Right renal pelvis (tissue), 4 donors: Measurements from ENCODE around the gene PIGC. TPM values are rescaled to one million over a fixed set of nuclear protein-coding genes. Genes with fewer than 3 reads are reported as not detected.
A peak's percentile ranks its signal among the peaks of the same experiment; 100 is the strongest.

Source experiments
- DNase-seq, 4 donors: peaks; one replicate each; pipeline ENCODE4 v3.0.0-alpha.2; 2013; ENCODE audit warnings: low read depth in 4 of 4, low spot score in 3 of 4, missing footprints in 1 of 4
- polyA plus RNA-seq, 4 donors: library from polyadenylated mRNA; unstranded; fragments of 120-200 nt; gene quantifications; one replicate each; pipeline ENCODE4 v1.2.1, GENCODE V29; 2013; ENCODE audit not compliant: insufficient read length in 4 of 4

Gene PIGC
- 10 to 100 TPM; 50.9 to 56.5 (median 56.3) TPM for polyA plus RNA-seq

DNA sequence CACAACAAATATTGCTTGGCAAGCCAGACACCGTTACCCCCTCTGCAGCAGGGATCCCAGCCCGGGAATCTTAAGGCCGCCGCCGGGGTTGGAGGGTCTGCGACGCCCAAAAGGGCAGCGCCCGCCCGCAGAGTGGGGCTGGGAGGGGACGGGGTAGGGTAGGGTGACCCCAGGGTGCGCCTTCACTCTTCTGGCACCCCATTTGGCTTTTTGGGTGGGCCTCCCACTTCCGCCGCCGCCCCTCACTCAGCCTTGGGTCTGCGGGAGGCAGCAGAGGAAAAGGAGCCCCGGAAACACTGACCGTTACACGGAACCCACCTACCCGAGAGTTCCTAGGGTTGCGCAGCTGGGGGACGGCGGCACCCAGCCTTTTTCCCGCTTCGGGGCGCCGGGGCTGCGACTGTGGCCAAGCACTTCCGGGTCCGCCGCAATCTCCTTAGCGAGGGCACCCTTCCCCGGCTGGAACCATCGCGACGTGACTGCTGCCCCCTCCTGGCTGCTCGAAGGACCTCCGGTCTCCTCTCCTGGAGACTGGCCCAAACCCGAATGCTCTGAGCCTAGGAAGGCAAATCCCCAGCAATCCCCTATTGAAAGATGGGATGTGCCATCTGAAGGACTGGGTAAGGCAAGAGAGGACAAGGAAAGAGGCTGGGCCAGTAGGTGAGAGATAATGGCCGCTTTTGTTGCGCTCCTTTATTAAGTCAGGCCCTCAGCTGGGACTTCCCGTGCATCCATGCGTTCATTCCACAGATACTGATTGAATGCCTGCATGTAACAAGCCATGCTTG is at the start of gene PIGC:
Gene PIGC, minus strand, starts transcription at position 404 of the 788 bp plus-strand sequence. CDS start 1,447 bp downstream, outside the sequence.
- DNase-seq, result peak; percentile 72 to 77 (median 74)

DNA sequence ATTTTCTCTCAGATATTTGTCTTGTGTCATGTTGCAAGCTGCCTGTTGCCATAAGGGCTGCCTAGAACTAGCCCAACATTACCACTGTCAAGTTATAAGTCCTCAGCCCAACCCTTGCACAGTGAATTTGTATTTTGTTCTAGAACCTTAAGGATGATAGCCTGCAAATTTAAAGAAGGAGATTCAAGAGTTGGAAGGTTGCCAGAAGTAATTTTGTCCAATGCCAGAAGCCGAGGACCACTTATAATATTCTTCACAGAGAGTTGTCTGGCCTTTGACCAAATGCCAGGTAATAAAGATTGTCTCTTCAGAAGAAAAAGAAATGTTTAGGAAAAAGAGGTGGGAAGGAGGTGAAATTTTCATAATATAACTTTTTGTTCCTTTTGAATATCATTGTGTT is 48.6 kb upstream of the PIGC start:
- no peak for DNase-seq

DNA sequence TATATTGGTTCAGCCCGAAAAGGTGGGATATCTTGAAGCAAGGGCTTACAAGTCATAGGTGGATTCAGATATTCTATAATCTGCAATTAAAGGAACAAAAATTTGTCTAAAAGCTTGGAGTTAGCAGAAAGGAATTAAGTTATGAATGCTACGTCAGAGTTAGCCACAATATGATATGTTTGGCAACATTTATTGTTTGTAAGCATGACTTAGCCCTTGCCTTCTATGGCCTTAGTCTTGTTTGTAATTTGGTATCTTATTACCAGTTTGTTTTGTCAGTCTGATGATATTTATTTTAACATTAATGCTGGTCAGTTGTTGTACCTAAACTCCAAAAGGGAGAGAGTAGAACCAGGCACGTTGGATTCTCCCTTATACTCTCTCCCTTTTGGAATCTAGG is 46.0 kb upstream of the PIGC start:
- DNase-seq, result no peak

DNA sequence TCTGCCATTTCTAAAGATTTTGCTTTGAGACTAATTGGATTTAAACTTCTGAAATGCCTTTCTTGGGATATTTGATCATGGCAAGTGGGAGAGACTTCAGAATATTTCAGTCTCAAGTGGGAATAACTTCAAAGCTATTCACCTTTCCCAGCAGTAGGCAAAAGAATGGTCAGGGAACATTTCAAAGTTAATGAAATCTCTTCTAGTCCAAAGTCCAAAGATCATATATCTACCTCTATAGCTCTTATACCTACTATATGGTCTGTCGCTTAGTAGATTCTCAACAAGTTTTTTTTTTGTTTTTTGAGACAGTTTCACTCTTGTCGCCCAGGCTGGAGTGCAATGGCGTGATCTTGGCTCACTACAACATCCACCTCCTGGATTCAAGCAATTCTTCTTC is 44.5 kb upstream of the PIGC start:
- DNase-seq, result no peak

DNA sequence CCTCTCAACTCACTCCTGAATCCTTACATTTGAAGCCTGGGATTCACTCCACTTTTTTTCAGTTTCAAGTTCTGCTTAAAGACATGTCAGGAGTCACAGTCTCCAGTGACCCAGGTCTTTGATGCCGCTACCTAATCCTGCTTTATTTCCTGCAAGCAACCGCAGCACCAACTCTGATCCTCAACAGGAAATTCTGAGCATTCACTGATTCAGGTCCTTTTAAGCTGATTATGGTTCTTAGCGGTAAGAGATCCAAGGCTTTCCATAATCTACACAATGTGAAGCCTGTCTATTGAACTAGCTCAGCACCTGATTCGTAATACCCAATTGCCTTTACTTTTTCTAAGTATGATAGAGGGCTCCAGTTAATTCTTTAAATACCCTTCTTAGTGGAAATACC is 43.7 kb upstream of the PIGC start:
- no peak for DNase-seq

DNA sequence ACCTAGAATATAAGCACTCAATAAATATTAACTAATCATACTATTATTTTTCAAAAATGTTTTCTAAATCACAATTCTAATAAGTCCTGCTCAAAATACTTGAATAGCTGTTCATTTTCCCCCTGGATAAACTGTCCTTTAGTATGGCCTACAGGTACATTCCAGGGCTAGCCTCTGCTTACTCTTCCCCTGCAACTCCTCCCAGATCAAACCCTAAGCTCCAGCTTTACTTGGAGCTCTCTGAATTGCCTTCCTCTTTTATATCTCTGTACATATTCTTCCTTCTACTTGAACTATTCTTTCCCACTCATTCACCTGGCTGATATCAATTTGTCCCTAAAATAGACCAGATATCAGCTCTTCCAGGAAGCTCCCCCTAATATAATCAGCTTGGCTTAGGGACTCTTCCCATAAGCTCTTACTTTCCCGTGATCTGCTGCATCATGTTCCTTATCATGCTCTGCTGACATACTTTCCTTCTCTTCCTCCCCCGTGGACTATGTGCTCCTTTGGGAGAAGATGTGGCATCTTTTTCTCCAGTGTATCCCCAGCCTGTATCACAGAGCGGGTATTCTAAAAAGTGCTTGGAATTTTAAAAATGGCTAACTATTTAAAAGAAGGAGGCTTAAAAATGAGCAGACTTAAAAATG is 43.1 kb upstream of the PIGC start:
- DNase-seq, result no peak

DNA sequence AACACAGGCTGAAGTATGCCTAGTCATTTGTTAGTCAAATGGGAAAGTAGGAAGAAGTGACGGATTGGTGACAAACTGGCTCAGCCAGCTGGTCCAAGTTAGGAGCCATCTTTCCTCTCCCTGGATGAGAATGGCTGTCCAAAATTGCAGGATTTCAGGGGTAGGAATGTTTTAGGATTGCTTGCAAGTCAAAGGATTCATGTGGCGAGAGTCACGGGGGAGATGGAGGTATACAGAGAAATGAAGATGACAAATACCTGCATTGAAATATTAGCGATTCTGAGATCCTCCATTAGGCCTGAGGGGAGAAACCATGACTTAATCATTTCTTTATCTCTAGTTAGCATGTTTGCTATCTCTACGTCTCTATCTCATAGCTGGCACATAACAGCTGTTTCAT is 41.8 kb upstream of the PIGC start:
- no peak for DNase-seq

DNA sequence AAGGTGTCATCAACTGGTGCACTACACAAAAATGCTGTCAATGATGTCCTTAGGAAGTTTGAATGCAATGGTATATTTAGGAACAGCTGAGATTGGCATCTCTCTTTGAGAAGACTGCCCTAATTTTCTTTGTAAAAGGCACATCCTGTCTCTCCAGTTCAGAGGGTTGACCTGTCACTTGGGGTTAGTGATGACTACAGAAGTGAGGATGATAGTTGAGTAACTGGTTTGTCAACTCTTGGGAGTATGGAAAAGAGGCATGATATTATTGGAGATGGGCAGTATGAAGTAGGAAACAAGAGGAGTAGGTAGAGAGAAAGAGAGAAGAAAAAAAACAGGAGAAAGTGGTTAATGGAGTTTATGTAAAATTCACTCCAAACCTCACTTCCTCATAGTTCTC is 40.4 kb upstream of the PIGC start:
- no peak for DNase-seq

DNA sequence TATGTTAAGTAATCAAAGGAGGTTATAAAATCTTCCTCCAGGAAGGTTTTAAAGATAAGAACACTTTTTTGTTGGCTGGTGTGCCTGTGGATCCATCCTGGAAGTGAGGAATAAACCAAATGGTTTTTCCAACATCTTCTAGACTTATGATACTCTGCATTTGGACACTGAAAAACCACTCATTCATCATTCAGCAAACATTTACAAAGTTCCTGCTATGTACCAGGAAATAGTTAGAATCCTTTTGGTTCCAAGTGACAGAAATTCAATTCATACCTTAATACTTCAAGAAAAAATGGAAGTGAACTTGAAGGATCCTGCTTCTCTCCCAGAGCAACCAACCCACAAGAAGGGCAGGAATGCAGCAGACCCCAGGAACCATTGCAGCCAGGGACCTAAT is 39.6 kb upstream of the PIGC start:
- no peak for DNase-seq

DNA sequence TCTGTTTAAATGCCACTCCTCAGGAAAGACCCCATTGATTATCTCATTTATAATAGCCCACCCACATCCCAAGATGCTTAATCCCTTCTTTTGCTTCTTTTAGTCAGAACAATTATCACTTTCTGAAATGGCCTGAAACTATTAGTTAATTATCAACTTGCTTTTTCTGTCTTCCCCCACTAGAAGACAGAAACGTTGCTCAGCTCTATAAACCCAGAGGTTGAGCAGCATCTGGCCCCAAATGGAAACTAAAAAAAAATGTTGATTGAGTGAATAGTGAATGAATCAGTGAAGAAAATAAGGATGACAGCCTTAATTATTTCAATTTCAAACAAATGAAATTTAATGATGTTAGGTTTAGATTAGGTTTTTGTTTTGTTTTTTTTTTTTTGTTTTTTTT is 38.2 kb upstream of the PIGC start:
- no peak for DNase-seq

DNA sequence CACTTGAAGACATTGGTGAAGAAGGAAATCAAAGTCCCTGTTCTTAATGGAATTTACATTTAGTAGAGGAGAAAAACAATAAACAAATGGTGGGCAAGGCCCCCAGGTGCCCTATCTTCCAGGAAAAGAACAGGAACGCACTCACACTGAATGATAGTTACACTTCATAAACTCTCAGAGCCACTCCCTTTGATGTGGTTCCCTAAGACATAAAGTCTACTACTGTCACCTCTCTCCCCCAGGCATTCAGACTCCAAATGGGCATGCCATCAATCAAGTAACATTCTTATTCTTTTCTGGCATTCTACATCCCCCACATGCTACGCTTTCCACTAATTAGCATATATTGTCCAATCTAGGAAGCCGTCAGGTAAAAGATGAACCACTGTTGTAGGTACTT is 36.6 kb upstream of the PIGC start:
- no peak for DNase-seq

DNA sequence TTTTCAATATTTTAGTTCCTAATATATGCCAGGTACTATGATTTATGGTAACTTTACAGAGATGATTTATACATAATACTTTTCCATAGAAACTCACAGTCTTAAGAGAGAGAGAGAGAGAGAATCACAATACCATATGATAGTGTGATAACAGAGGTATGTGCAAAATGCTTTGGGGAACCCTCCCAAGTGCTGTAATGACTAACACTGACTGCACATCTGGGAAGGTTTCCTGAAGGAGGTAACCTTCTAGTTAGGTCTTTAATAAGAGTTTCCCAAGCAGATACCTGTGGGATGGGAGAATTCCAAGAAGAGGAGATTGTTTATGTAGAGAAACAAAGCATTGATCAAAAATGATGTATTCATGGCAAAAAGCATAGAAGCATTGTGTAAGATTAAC is 34.6 kb upstream of the PIGC start:
- DNase-seq, result no peak

DNA sequence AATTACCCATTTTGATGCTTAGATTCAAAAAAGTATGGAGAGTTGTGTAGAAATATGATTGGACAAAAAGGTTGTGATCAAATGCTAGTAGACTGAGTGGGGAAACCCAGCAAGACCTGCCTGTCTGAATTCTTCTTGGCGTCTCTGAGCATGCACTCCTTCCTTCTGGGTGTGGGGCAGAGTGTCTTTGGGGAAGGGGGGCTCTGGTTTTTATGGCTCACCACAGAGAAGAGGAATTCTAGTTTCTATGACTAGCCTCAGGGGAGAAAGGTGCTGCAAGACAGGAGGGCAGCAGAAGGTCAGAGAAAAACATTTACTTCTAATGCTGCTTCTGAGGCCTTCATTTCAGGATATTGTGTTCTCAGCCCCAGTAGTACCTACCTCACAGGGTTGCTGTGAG is 33.9 kb upstream of the PIGC start:
- no peak for DNase-seq

DNA sequence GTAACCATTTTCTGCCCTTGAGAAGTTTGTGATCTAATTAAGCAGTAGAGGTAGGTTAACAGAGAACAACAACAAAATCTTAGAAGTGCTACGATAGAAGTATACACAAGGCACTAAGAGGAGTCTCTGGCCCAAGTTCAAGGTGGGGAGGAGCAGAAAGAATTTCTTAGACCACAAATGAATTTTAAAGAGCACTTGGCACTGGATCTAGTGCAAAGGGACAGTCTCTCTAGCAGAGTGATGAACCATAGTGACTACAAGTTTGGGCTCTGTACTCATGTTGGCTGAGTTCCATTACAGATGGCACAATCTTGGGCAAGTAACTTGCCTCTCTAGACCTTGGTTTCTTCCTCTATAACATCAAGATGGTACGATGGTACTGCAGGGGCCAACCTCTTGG is 33.3 kb upstream of the PIGC start:
- no peak for DNase-seq

DNA sequence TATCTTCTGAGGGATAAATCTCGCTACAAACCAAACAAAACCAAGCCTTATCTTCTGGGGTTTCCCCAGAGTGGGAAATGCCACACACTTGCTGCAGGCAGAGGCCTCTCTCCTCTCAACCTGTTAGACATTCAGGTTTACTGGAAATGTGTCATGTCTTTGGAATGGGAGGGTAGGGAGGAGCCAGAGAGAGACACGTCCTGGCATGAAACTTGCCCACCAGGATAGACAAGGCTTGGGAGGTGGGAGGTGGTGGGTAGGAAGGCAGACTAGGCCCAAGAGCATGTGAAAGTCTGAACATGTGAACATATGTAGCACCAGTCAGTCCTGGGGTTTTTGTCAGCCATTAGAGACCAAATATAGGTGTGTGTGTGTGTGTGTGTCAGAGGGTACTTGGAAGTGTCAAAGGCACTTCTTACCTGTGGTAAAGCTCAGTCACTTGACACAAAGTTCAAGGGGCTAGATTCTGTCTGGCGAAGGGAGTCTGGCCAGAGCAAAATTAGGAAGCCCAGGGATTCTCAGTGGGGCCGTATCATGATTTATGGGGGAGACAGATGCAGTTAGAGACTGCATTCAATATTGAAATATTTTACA is 32.4 kb upstream of the PIGC start:
- DNase-seq, result no peak

DNA sequence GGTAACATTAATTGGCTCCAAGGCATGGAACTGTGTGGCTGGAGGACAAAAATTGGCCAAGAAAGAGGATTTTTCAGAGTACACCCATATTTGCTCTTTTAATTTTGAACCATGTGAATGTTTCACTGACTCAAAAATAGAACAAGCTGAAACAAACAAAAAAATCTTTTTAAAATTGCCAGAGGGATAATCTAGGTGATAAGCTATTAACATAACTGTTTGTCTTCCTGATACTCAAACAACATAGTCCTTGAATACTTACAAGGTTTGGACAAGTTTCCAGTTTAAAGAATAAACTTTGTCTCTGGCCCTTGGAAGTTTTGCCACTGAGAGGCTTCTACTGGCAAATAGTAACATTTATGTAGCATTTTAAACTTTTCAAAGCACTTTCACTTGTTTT is 30.0 kb upstream of the PIGC start:
- DNase-seq, result no peak

DNA sequence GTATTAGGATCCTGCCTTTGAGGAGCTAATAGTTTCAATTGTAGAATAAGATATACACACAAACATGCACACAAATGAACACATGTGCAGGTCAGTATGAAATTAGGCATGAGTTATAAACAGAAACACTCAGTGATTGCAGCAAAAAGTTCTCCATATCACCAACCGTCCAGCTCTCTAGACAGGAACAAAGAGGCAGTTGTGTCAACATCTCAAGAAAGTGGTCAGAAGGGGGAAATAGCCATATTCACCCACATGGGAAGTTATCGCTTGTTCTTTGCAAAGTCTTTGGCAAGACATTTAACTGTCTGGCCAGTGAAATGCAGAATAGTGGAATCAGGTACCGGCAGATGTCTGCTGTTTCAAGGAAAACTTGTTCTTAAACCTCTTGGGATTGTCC is 29.4 kb upstream of the PIGC start:
- DNase-seq, result no peak

DNA sequence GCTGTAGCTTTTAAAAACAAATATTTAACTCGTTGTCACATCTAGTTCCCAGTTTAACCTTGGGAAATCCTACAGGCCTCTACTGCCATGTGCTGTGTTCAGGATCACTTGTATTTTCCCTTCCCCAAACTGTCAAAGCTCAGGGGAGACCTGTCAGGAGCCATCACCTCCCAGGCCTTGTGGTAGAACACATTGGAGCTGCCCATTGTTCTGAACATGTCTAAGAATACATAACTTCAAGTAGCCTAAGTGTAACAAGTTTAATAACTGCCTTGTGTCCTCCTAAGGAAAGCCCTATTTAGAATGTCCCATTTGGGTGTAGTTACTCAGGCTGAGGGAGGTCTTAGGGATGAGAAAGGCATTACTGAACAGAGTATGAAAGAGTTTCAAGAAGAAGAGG is 28.6 kb upstream of the PIGC start:
- DNase-seq, result no peak

DNA sequence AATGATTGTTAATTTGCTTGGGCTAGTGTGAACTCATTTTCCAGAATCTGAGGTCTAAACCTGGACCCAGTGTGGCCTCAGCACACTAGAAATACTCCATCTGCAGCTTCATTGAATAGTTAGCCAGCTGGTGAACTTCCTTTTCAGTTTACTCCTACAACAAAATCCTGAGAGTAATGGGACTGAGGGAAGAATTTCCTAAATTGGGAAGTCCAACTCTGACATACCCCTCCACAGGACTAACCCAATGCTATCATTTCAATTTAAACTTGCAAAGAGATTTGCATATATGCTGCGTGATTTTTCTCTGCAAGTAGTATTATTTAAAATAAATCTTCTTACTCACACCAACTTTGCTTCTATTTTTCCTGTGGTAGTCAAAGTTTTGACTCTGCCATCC is 27.8 kb upstream of the PIGC start:
- DNase-seq, result no peak

DNA sequence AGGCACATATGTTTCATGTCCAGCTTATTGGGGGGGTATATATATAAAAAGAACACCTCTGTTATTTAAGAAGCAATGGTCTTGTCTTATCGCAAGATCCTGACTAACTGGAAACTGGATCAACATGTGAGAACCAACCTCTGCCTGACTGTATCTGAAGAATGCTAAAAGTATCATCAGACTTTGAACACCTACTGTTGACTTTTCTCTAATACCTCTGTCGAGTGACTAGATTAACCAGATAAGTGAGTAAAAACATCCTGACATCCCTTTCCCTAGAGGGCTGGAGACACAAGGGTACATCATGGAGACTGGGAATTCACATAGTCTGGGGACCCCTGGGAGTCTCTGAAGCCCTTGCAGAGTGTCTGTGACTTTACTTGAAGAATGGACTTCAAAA is 26.3 kb upstream of the PIGC start:
- DNase-seq, result no peak

DNA sequence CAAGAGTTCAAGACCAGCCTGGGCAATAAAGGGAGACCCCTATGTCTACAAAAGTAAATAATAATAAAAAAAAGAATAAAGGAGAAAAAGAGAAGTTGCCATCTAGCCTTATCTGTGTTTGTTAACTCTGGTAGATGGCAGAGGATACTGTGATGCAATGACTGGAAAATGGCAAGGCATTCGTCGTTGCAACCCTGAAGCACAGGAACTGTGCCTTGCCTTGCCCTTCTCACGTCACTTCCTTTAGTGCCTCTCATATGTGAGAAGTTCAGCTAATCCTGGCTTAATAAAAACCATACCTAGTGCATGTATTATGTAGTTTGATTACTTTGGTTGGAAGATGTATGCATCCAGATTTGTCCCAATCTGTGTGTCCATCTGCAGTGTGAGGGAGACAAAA is 25.8 kb upstream of the PIGC start:
- DNase-seq, result no peak

DNA sequence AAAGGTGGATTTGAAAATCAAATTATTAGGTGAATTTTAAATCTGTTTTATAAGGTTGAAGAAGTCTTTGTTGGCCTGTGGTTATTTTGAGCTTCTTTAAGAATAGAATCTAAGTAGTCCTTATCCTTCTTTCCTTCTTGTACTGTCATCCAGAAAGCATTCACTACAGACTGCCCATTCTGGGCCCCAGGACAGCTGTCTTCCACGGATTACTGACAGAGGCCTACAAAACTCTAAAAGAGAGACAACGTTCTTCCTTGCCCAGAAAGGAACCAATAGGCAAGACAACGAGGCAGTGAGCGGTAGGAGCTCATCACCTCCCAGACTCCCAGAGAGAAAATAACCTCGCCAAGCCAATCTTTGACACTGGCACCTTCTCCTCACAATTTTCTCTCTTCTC is 24.4 kb upstream of the PIGC start:
- no peak for DNase-seq
